Stimulated activated CD4-positive, alpha-beta T cell treated with anti-CD3 and anti-CD28 coated beads, Interleukin-4, amount 100 ng/mL, for 24 hours (primary cell): Measurements from ENCODE around the gene ZNF750.

Experiments used
- DNase-seq: peaks from one replicate; pipeline ENCODE4 v3.0.0-alpha.2; 2020

ZNF750 gene

DNA sequence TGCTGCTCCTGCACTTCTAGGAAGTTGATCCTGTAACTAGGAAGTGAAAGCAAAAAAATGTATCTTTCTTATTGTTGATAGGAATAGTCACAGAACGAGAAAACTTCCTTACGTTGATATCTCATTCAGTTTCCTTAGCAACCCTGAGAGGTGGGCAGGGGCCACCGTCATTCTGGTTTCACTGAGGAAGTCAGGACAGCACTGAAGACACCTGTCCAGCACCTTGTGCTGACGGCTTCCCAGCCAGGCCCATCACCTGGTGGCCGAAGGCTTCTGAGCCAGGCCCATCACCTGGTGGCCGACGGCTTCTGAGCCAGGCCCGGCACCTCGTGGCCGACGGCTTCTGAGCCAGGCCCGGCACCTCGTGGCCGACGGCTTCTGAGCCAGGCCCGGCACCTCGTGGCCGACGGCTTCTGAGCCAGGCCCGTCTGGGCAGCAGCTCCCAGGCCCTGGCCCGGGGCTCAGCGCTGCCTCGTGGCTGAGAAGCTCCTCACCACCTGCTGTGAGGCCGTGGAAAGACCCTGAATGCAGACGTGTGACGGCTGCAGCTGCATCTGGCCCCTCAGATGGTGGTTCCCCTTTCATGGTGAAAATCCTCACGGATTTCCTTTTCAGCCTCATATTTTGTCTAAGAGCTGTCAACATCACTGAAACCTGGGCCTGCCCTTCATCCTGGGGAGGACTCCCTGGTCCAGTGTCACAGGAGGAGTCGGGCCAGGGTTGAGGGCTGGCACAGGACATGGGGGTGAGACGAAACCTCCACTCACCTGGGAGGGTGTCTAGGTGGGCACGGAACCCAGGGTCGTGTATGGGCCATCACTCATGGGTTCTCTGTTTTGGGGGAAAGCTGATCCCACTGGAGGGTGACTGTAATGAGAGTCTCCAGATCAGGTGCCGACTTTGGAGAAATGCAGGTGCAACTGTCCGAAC lies 33.0 kb upstream of the ZNF750 start:
- no peak for DNase-seq

DNA sequence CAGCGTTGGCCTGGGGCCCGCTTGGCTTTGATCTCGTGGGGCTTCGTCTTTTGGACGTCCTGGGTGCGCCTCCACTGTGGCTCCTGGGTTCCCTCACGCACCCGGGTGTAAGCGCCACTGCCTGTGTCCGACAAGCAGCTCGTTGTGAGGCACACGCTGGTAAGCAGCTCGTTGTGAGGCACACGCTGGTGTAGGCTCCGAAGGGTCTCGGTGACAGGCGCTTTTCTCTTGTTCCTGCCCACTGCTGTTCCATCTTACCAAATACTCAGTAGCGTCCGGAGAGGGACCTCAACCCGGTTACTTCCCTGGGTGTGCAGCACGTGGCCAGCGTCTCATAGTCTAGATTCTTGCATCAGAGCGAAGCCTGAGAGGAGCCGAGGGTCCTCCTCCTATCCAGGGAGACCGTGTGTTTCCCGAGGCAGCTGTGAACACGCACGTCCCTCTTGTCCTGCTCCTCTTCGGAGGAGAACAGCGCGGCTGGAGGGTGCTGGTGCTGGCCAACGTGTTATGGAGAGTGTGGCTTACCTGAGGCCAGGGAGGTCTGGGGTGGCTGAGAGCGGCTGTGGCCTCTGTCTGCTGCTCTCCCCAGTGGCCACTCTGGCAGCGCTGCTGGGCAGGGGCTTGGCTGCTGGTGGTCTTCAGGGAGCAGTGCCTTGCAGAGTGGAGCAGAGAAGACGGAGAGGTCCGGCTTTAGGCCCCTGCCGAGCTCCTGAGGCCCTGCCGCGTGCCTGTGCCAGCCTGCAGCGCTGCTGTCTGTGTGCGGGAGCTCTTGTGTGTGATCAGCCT lies 32.1 kb upstream of the ZNF750 start:
- no peak for DNase-seq

DNA sequence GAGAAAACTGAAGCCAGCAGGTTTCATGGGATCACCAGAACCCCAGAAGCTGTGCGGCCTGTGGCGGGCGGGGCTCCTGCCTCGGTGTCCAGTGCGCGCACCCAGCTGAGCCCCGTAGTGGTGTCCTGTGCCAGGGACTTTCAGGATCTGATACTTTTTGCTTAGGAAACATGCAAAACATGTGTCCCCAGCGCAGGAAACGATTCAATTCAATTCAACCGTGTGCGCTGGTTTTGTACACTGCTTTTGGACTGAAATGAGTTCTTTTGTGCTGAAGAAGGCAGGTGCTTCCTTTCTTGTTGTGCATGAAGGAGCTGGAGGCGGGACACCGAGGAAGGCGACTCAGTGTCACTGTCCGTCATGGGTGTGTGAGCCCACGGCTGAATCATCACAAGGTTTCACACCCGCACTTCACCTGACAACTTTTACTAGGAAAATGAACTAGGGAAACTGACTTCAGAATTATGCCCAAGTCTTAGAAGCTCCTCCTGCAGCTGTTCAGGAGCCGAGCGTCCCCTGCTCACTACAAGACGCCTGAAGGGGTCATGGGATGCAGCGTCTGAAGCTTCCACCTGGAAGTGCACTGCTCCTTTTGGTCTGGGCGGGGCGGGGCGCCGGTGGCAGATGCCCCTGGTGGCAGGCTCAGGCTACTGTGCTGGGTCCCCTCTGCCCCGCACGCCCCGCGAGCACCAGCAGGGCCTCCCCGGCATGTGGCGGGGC lies 31.4 kb upstream of the ZNF750 start:
- no peak for DNase-seq

DNA sequence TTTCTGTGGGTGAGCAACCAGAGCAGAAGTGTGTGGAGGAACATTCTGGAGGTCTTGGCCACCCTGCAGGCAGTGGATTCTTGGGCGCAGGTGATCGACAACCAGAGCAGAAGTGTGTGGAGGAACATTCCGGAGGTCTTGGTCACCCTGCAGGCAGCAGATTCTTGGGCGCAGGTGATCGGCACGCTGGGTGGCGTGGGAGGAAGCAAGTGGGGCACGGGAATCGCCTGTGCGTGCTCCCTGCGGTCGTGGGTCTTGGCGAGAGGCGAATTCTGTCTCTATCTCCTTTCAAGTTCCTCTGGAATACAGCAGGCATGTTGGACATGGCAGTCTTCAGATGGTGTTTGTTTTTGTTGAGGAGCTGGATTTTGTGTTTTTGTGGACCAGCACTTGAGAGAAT lies 30.7 kb upstream of the ZNF750 start:
- no peak for DNase-seq

DNA sequence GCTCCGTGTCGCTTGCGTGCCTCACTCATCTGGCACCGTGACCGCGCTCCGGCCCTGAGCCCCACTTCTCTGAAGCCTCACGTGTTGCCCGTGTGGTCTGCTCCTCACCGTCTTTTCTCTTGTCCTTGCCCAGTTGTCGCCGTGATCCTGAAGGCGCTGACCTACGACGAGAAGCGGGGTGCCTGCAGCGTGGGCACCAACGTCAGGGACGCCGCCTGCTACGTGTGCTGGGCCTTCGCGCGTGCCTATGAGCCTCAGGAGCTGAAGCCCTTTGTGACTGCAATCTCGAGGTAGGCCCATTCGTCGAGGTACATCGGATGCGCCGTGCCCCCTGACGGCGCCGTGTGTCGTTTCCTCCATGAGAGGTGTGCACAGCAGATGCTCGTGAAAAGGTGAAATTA lies 30.3 kb upstream of the ZNF750 start:
- DNase-seq = no peak

DNA sequence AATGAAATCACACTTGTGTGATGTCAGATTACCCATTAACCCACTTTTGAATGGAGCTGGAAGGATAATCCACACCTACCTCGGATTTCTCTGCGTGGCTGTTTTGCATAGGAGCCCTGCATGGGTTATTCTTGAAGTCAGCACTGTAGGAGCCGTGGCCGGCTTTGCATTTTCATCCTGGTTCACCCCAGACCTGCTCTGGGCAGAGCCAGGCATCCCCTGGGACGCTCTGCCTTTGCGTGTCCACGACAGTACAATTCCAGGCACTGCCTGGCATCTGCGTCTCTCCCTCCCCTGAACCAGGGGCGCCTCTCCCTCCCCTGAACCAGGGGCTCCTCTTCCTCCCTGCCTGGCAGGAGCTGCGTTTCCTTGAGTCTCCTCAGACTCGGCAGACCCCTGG lies 29.7 kb upstream of the ZNF750 start:
- no peak for DNase-seq

DNA sequence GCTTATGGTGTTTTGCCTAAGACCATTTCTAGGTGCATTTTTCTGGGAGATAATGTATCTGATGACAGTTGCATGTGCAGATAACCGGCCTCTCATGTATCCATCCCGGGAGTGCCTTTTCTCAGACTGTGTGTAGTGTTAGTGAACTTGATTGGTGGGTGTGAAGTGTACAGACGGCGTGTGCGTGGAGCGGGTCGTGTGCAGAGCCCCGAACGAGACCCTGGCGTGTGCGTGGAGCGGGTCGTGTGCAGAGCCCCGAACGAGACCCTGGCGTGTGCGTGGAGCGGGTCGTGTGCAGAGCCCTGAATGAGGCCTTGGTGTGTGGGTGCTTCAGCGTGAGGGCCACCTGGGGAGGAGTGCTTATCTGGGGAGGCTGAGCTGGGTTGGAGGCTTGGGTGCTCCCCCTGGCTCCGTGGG lies 28.9 kb upstream of the ZNF750 start:
- no peak for DNase-seq

DNA sequence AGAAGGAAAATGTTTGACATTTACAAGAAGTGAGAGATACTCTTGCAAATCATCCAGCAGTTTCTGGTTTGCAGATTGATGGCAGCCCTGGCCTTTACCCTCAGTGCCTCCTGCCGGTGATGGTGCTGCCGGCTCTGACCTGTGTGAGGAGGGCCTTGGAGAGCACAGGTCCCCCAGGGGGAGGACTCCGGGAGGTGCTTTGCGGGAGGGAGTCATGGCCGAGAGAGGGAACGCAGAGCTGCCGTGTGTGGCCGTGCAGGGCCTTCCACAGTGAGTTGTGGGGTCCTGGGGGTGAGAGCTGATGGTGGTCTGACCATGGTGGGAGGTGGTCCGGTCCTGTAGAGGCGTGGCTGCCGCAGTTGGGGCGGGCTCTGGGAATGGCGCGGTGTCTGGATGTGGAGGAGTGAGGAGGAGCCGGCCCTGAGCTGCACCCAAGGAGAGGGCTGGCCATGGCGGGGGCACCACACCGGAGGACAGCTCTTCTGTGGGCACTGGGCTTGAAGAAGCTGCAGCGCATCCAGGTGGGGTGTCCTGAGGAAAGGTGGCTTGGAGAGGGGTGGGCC lies 28.0 kb upstream of the ZNF750 start:
- DNase-seq = no peak

DNA sequence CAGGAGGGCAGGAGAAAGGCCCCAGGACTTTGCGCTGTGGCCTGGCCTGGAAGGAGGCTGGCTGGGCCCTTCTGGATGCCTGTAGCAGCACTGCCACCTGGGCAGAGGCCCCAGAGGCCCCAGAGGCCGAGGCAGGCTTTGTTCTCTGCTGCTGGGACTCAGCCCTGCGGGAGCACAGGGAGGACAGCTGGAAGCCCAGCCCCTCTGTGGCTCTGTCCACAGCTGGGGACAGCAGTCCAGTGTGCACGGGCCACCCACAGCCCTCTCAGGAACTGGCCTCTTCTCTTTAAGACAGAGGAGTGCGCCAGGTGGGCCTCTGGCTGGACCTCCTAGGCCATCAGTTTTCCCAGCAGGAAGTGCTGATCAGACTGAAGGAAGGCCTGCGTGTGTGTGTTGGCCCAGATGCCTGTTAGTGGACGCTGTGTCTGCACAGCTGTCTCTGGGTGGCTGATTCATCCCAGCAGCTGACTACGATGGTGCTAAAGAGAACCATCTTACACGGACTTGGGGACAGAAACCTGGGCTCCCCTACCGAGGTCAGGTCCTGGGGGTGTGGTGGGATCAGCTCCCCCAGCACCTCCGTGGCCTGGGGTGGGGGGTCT lies 26.9 kb upstream of the ZNF750 start:
- DNase-seq = no peak

DNA sequence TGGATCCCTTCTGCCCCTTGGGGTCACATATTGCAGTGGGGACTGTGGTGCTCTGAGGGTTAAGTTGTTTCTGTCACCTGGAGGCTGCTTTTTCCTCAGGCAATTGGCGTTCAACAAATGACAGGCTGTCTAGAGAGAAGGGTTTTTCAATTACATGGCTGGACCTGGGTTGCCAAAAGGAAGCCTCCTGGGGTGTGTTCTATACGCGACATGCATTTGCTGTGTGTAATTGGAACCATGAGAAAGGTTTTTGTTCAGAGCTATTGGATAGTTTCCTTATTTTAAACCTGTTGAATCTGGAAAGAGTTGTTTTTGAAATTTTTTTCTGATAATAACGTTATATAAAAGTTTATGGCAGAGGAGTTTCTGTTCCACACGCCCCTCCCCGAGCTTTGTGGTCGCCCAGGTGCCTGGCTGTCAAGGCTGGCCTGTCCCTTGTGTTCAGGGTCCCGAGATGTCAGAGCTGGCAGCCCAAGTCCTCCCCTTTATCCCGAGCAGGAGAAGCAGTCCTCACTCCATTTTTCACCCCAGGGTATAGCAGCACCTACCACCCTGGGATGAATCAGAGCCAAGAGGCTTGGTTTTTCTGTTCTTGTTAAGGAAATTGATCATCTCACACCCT lies 26.1 kb upstream of the ZNF750 start:
- DNase-seq = no peak

DNA sequence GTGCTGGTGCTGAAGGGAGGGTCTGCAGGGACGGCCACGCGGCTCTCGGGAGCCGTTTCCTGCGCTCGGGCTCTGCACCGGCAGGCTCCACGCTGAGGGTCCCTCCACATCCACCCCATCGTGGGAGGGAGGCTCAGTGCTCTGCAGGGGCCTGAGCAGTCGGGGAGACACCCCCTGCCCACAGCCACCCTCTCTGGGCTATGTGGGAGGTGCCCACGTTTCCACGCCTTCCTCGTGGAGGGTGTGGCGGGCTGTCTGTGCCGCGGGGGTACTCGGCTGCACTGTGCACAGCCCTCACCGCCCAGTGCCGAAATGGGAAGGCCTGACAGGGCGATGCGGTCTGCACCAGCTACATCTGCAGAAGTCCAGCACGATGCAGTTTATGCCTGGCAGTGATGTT lies 25.5 kb upstream of the ZNF750 start:
- DNase-seq = no peak

DNA sequence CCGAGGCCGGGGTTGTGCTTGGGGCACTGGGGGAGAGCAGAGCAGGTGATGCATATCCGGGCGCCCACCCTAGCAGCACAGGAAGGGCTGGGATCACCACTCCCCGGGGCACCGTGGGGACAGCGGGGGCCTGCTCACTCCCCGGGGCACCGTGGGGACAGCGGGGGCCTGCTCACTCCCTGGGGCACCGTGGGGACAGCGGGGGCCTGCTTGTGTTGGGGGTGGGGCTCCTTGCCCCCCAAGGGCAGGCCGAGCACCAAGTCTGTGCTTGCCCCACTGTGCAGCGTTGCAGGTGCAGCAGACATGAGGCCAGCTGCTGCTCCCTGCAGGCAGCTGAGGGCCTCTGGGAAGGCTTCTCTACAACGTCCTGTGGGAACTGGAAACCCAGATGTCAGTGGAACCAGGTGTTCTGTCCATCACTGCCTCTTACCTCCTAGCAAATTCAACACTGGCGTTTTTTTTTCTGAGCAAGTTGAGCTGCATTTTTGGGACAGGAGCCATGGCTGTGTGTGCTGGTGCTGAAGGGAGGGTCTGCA lies 25.0 kb upstream of the ZNF750 start:
- DNase-seq = no peak

DNA sequence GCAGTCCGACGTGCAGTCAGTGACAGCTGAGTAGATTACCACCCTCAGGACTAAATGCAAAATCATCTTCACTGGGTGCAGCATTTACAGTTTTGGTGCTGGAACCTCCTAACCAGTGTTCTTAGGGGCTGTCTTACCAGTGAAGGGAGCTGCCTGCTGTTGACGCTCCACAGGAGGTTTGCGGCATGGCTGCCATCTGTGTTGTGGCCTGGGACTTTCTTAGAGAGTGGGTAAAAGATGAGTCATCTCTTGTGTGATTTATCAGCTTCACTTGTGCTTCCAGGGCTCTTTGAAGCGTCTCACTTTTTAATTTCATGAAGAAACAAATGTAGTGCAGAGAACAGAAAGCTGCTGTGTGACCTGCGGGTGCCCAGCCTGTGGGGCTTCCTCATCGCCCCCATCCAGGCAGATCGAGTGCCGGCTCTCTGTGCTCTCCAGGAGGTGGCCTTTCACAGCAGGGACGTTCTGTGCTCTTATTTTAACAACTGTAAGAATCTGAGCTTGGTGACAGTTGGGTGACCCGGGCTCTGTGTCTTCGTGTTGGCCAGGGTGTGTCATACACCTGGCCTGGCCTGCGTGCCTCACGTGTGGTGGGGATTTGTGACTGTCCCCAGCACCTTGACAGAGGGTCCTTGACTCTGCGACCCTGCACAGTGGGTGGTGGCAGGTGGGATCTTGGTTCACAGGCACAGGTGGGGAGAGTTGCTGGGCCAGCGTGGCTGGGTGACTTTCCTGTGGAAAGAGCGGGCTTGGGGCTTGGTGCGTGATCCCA lies 24.3 kb upstream of the ZNF750 start:
- peak; percentile 87 for DNase-seq

DNA sequence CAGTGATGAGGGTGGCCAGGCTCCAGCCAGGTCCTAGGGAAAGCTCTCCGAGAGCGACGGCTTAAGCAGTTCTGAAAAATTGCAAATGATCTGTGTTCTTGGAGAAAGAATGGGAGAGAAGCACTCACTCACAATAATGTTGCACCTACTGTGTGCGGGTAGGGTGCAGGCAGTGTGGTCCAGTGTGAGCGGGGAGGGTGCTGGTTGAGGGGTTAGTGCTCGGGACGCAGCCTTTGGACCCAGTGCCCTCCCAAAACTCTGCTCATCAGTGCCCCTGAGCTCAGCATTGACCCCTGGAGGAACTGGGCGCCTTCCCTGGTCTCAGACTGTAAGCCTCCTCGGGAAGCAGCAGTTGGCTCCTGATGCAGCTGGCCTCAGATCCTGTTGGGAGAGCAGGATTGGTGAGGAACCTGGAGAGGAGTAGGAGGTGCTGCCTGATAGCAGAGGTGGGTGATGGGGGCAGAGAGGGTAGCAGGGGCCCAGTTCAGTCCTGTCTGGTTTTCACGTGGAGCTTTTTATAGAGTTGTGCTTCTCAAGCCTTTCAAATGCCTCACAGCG lies 23.6 kb upstream of the ZNF750 start:
- no peak for DNase-seq

DNA sequence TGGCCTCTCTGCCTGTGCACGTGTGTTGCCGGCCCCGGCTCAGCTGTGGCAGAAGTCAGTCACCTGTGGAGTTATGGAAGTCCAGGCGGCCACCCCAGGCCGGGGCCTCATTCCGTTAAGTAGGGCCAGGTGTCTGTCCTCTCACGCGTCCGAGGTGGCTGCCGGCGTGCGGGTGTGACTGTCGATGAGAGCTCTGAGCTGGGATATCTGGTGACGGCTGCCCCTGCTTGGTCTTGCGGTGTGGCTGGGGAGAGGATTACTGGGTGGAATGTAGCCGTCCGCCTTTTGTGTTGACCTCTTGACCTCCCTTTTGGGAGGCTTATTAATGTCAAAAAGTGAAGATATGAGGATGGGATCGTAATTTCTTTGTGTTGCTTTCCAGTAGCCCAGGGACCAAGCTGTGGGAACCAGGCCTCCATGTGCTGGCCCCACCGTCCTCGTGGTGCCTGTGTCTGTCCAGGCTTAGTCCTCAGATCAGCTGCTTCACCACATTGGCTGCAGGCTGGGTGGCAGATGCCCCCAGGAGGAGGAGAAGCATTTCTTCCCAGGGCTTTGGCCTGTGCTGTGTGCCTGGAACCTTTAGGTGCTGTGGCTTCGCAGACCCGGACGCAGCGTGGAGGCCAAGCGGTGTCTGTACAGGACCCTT lies 23.0 kb upstream of the ZNF750 start:
- no peak for DNase-seq

DNA sequence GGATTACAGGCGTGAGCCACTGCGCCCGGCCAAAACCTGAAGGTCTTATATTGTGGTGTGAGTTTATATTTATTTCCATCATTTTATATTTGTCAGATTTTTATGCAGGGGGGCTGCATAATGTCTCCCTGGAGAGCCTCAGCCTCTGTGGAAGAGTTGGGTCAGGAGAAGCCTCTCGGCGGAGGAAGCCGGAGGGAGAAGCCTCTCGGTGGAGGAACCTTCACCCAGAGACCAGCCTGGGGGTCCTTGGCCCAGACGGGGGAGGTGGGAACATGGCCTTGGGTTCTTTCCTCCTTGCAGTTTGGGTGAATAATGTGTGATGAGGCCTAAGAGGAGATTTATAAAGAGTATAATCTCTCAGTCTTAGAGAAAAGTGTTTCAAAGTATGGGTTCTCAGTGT lies 22.4 kb upstream of the ZNF750 start:
- DNase-seq = no peak

DNA sequence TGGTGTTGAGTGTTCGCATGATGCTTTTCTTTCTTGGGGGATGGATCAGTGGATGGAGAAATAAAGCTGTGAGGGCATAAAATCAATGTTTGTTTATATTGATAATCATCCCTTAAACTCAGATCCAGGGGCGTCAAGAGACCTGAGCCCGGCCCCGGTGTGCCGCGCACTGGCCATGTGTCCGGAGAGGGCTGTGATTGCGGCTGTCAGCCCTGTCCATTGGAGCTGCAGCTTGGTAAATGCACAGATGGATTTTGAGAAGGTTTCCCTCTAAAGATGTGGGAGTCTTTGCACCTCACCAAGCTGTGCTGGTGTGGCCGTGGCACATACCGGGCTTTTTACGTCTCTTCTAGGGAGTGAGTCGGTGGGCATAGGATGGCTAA lies 21.6 kb upstream of the ZNF750 start:
- DNase-seq = no peak

DNA sequence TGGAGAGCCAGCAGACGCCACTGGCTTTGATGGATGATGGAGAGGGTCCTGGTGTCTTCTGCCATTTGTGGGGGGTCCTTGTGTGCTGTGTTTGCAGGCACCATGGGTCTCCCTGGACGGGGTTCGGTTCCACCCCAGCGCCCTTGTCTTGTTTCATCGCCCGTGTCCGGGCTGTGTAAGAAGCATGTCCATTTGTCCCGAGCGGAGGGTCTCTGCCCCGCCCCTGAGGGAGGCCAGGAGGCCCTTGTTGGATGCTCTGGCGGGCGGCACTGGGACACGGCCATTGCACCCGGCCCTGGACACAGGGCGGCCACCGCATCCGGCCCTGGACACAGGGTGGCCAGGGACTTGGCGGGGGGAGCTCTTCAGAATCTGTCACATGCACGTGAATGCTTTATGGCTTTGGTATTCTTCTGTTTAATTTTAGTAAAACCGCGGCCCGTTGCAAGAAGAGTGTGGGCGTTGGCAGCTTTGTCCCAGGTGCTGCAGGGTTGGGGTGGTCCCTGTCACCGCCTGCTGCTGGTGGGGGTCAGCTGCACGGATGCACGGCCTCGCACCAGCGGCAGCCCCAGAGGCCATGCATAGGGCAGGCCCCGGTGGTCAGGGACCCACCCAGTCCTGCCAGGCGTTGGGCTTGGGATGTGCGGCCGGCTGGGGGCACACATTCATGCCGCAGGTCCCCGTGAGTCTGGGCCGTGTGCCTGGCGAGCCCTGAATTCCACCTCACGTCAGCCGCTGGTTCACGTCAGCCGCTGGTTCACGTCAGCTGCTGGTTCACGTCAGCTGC lies 21.0 kb upstream of the ZNF750 start:
- DNase-seq = no peak
